ENCODE data around the gene INSIG2. TPM values are rescaled to one million over a fixed set of nuclear protein-coding genes. Genes with fewer than 3 reads are reported as not detected.

Gene INSIG2
- total and polyA plus RNA-seq, 2 of the 8 experiments (the other 6 are each of a cell fraction or from before 2014, with no cell fraction given): 7.0 to 11.2 TPM

DNA sequence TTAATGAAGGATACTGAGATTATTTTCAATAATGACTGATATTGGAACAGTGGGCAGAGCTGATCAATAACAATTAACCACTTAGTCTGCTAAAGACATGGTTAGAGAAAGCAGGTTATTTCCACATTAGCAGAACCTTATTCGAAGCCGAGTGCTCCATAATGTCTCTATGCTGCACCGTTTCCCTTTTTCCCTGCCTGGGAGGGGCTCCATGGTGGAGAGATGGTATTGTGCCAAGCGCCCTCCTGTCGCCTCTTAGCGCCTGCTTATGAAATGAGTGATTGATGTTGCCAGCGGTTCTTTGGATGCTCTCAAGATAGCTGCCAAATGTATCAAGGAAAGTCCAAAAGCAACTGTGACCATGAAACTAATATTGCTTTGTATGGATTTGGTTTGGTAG, 34.6 kb upstream of the INSIG2 start (continued):
- TF ChIP-seq TEAD4 (IDR thresholded peaks at IDR 0.05; ENCODE audit: low read depth, low read length): no peak
- no peak for TF ChIP-seq KDM5A (IDR thresholded peaks at IDR 0.05; ENCODE audit: low read length)
- no peak for TF ChIP-seq SP2 (IDR thresholded peaks at IDR 0.05; ENCODE audit: low read length)
- TF ChIP-seq, protein P1, sequence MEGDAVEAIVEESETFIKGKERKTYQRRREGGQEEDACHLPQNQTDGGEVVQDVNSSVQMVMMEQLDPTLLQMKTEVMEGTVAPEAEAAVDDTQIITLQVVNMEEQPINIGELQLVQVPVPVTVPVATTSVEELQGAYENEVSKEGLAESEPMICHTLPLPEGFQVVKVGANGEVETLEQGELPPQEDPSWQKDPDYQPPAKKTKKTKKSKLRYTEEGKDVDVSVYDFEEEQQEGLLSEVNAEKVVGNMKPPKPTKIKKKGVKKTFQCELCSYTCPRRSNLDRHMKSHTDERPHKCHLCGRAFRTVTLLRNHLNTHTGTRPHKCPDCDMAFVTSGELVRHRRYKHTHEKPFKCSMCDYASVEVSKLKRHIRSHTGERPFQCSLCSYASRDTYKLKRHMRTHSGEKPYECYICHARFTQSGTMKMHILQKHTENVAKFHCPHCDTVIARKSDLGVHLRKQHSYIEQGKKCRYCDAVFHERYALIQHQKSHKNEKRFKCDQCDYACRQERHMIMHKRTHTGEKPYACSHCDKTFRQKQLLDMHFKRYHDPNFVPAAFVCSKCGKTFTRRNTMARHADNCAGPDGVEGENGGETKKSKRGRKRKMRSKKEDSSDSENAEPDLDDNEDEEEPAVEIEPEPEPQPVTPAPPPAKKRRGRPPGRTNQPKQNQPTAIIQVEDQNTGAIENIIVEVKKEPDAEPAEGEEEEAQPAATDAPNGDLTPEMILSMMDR (IDR thresholded peaks at IDR 0.05; ENCODE audit: control extremely low read depth in 1 of 3, insufficient read depth in 1 of 3, low read depth in 1 of 3, low read length in 3 of 3): no peak
- no peak for TF ChIP-seq SIX5 (IDR thresholded peaks at IDR 0.05; ENCODE audit: low read depth, low read length)
- no peak for TF ChIP-seq PHF8 (conservative IDR thresholded peaks at IDR 0.05; ENCODE audit: low read depth, low read length)
- TF ChIP-seq NRF1 (IDR thresholded peaks at IDR 0.05; ENCODE audit: low read depth, low read length): no peak
